GM18867 (cell line): ENCODE measurements around the gene GBE1.

Experiments
- ATAC-seq: cut with Tn5 transposase; IDR thresholded peaks from one replicate; pipeline ENCODE4 v1.9.1; 2021; ENCODE audit warnings: mild to moderate bottlenecking, moderate library complexity; ENCODE audit not compliant: unreplicated experiment

GBE1 gene

DNA sequence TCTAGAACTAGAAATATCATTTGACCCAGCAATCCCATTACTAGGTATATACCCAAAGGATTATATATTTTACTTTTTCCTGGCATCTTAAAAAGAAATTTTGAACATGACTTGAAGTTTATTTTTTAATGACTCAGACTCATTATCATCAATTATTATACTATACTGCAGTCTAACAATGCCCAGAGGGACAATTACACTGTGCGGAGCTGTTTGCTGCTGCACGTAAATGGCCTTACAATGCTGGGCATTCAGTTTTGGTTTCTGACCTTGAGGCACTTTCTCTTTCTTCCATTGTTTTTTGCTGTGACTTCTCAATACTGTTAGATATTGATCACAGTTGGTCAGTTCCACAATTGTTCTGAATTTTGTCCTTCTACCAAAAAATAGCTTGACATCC, 128.8 kb downstream of the GBE1 start:
- ATAC-seq = no peak

DNA sequence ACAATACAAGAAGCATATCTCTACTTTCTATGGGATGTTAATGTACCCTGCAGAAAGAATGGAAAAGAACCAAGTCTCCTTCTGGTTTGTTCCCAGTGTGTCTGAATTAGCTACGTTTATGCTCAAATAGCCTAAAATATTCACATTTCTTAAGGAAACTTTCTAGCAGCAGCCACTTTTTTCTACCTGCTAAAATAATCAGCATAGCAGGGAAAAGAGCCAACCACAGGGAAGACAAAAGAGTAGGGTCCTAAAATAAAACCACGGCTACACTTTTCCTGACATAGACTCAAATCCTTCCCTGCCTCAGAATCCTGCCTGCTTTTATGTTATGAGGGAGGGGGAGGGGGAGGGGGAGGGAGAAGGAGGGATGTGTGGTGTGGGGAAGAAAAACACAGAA, 136.7 kb downstream of the GBE1 start:
- no peak for ATAC-seq

DNA sequence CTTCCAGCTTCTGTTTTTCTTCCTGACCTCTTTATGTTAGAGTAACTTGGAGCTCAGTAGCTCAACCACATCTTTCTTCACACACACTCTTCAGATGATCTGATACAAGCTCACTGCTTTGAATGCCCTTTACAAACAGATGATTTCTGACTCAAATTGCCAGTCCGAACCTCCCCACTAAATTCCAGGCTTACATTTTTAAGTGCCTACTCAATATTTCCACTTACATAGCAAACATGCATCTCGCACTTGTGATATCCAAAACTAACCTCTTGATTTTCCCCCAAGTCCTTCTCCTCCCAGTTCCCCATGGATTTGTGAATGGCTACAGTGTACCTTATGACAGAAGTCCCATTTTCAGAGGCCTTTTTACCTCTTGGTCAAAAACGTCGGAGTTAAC, 139.1 kb downstream of the GBE1 start:
- no peak for ATAC-seq

DNA sequence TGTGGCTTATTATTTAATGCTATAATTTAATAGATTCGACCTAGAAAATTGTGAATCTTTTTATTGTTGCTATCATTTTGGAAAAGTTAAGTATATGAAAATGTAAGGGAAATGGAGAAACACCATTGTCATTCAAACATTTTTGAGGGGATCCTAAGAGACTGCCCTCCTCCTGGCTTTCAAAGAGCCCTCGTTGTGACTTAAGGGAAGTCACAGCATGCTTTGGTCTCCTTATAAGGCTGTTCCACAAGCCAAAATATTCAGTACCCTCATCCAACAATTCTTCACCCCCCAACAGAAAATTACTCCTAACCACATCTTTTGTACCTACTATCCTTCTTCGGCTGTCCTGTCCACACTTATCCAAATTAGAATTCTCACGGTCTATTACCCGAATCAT, 140.2 kb downstream of the GBE1 start:
- ATAC-seq = no peak

DNA sequence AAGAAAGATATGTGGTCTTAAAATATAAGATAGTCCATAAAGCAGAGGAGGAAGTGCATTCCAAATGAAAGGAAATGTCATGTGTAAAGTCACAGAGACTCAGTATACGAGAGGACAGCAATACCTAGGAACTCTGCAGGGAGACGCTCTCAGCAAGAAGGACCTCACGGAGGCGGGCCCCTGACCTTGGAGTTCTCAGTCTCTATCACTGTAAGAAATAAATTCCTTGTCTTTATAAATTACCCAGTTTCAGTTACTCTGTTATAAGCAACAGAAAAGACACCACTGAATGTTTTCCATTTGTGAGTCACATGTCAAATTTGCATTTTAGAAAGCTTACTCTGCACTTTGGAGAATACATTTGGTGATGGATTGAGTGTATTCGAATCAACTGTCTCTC, 140.6 kb downstream of the GBE1 start:
- ATAC-seq = no peak

DNA sequence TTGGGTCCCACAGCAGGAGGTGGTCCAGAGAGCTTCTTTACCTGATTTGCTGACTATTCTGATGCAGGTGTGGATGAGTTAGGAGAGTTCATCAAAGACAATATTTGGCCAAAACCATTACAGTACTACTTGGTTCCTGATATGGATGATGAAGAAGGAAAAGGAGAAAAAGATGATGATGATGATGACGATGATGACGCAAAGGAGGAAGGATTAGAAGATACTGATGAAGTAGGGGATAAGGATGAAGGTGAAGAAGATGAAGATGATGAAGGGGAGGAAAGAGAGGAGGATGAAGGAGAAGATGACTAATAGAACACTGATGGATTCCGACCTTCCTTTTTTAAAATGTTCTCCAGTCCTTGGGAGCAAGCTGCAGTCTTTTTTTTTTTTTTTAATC, 148.7 kb downstream of the GBE1 start:
- no peak for ATAC-seq

DNA sequence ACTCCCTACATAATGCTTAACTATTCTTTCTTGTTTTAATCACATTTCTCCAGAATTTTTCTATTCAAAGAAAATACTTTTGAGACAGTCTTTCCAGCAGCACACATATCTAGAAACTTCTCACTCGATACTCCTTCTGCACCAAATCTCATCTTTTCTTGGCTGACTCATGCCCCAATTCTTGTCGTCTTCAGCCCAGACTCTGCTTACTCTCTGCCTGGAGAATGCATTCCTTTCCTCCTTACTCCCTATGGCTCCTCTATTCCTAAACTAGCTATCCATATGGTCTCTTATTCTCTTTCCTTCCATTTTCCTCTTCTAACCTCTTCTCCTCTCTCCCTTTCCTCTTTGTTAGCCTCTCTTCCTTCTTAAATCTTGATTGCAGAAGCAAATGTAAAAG, 158.7 kb downstream of the GBE1 start:
- ATAC-seq = no peak

DNA sequence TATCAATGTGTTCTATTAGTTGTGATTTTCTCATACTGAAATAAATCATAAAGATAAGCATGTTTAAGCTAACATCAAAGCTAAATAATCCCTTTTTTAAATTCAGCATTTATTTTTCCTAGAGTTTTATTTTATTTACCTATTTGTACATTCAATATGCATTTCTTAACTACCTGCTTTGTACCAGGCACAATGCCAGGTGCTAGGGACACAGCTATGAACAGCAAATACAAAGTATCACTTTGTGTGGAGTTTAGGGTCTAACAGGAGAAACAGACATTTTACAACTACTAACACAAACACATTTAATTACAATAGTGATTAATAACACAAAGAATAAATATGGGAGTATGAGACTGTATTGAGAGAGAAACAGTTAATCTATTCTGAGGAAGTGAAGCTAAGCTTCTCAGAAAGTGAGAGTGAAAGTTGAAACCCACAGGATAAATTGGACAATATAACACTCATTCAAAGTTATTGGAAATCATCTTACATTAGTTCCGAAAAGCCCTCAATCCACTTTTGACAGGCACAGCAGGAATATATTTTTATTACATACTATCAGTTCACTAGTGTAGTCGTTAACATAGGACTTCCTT, 159.6 kb downstream of the GBE1 start:
- ATAC-seq = no peak

DNA sequence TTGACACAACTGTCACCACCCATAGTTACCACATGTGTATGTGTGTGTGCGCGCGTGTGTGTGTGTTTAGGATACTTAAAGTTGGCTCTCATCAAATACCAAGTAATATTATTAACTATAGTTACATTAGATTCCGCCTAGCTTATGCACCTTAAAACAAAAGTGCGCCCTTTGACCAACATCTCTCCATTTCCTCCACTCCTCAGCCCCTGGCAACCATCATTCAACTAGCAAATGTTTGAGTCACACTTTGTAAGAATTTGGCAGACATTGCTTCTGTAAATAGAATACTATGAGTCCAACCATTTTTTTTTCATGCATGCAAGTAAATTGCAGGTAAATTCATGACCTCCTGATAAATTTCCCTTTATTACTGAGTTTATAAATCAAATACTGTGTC, 169.3 kb downstream of the GBE1 start:
- ATAC-seq = no peak

DNA sequence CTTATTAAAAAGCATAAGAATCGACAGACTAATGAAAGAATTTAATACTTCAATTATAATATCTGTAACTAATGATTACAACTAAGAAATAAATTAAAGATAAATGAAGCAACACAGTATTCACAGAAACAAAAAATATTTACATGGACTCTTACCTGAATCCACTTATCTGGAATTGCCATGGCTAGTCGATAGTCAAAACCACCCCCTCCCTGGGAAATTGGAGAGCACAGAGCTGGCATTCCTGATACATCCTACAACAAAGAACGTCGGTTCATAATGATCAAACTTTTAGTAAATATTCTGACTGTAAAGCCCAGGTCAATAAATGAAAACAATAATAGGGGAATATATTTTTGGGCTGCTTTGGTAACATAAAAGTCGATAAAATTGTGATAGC, 175.5 kb downstream of the GBE1 start:
- ATAC-seq = no peak

DNA sequence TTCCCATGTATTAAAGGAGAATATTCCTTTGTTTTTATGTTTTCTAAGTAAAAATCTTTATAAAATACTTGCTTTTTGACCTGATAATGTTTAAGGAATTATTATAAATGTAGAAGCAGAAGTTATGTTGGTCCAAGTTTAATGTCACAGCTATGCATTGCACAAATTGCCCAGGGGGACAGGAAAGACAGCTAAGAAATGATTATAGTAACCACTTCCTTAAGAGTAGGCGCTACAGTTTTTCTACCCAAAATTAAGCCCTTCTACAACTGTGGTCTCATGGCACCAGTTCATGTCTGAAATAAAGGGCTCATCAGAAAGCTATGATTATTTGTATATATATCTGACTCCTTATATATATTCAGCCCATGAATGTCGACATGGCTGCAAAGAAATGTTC, 176.4 kb downstream of the GBE1 start:
- no peak for ATAC-seq

DNA sequence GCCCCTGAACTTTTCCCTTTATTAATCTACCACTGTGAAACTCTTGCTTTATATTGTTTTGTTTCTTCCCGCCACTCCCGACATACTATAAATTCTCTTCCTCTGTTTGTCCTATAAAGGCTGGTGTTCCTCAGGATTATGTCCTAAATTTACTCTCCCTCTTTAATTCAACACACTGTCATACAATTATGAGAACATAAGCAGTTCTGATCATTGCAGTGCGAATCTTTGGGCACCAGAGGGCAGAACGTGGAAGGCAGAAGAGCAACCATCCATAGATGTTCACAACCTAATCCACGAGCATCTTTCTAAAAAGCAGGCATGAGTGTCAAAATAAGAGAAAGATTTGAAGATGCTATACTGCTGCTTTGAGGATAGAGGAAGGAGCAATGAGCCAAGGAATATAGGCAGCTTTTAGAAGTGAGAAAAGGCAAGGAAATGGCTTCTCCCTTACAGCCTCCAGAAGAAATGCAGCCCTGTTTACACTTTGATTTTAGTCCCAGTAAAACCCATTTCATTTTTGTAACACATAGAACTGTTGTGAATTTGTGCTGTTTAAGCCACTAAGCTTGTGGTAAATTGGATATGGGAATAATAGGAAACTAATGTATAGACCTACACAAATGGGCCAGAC, 179.4 kb downstream of the GBE1 start:
- ATAC-seq = peak; percentile 93

DNA sequence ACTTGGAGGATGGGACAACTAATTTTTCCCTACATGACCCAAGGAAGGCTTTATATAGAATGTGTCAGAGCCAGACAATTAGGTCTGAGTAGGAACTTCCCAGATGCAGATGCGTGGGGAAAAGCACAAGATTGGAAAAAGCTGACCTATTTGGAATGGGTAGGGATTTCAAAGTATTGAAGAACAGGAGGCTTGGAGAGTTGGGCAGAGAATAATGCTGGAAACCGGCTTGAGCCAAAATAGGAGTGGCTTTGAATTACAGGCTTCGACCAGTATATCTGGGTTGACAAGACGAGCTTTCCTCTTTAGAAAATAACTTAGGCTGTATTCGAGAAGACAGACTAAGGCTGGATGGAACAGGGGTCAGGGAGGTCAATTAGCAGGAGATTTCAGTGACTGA, 181.1 kb downstream of the GBE1 start:
- ATAC-seq = no peak

DNA sequence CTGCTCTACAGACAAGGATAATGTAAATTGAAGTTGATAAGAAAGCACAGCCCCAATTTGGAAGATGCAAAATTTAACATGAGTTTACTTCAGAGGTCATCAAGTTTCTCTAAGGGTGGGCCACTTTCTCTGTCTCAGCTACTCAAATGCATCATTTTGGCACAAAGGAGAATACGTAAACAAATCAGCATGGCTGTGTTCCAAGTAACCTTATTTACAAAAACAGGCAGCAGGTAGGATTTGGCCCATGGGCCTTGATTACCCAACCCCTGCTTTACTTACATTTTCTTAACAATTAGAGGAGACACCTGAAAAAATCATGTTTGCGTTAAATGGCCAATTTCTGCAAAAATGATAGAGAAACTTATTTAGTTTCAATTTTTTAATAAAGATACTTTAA, 181.7 kb downstream of the GBE1 start:
- ATAC-seq = no peak

DNA sequence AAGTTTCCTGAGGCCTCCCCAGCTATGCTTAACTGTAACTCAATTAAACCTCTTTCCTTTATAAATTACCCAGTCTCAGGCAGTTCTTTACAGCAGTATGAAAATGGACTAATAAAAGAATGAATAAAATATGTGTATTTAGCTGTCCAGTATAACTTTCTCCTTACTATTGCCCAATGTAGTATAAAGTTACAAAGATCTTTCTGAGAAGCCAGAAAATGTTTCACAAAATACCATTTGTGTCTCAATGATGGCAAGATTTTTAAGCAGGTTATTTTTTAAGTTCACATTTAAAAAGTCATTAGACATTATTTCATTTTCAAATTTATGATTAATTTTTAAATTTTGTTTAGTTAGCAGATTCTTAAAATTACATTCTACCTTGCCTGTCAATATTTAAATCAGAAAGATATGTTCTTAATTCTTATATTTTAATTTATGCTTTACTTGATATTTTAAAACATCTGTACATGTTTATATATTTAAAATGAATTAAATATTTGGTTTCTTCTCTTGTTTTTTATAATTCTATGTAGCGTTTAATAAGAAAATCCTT, 189.2 kb downstream of the GBE1 start:
- ATAC-seq = no peak

DNA sequence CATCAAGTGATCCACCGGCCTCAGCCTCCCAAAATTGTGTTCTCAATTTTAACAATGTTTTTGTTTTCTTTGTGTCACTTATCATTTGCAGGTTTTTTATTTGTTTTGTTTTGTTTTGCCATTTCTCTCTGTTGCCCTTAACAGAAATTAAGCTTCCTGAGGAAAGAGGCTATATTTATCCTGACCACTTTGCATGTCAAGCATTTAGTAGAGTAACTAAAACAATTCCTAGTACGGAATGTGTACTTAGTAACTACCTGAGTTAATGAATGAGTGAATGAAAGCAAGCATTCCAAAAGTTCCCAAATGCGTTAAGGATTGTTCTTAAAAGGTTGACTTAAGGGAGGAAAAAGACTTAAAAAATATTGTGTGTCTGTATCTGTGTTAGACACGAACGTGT, 193.1 kb downstream of the GBE1 start:
- ATAC-seq = no peak

DNA sequence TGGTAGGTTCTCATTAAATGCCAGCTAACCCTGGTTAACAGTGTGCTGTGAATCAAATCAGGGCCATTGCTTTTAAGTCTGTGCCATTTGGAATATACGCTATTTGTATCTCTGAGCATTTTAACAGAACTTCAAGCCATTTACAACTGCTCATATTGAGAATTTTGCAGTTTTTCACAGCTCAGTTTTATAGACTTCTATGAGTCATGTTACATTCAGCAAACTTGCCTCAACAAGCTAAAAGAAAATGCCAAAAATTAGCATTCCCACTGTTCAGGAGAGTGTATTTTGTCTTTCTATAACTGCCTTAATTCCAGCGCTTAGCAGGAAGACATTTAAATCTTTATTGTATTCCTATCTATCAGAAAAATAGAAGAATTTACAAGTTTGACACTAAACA, 196.4 kb downstream of the GBE1 start:
- ATAC-seq = no peak

DNA sequence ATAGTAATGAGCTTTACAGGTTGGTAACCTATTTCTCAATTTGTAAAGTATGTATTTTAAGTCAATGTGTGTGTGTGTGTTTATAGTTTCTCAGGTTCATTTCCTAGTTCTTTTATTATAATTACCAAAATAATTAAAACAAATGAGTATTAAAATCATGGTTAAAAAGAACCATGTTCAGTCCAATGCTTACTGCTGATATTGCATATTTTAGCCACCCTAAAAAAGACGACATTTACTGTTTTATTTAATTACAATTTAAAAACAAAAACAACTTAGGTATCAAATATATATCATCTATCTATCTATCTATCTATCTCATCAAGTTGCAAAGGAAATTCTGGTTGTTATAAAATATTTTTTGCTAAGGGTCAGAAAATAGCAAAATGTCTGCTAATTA, 203.3 kb downstream of the GBE1 start:
- no peak for ATAC-seq

DNA sequence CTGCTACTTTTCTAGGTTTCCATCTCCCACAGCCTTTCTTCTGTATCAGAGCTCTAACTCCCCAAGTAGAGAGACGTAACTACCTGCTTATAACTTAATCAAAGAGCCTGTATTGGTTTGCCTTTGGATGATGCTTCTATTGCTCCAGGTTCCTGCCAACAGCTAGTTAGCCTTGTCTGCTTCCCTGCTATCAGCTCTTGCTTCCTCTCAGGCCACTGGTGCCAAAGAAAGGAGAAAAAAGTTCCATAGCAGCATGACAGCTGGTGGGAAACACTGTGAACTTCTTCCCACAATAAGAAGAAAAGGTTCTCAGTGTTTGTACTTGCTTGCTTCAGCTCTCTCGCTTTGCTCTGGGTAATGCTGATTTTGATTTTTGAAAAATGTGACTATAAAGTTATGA, 206.6 kb downstream of the GBE1 start:
- no peak for ATAC-seq

DNA sequence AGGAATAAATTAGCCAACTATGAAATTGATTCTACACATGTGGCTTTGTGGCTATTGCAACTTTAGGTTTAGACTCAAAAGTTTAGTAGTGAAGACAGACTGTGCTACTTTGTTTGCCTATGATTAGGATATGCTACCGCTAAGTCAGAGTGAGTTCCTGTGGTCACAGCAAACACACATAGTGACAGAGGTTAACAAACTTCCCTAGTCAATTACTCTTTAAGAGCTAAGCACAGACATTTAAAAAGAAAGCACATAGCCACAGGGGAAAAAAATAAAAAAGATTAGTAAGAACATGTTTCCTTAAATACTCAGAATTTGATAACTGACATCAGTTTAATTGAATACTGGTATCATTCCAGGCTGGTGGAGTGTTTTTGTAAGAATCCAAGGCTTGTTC, 207.1 kb downstream of the GBE1 start:
- ATAC-seq = no peak

DNA sequence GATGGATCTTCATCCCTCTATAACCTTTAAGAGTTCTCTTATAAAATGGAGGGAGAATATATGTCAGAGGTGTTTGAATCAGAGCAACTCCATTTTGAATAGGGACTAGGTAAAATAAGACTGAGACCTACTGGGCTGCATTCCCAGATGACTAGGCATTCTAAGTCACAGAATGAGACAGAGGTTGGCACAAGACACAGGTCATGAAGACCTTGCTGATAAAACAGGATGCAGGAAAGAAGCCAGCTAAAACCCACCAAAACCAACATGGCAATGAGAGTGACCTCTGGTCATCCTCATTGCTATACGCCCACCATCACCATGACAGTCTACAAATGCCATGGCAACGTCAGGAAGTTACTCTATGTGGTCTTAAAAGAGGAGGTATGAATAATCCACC, 211.0 kb downstream of the GBE1 start:
- no peak for ATAC-seq

DNA sequence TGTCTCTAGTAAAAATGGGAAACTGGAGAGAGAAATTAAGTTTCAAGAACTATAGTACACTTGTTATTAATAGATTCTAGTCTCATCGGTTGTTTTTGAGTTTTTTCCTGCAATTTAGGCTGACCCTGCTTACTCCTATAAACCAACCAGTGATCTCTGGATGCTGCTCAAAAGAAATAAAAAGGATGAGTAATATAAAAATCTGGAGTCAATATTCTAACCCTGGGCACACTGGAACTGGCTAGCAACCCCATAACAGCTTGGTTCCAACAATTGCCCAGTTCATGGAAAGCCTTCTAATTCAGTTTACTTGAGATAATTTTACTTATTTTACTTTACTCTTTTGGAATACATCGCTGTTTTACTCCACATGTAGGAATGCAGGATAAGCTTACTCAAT, 211.6 kb downstream of the GBE1 start:
- ATAC-seq = no peak

DNA sequence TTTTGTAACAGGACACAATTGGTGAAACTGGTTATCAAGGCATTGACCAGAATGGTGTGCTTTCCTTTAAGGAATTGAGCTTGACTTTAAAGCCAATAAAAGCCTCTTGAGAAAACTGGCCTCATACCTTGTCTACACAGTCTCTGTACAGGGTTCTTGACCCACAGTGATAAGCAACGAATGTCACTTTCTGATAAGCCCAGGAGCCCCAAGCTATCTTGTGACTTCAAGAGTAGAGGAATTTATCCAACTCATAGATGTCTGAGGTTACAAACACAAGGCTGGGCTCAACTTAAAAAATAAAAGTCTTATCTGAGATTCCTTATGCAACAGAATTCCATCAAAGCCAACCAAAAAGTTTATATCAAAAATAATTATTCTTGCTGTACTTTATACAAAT, 212.1 kb downstream of the GBE1 start:
- ATAC-seq = no peak
